C4-2B (cell line): ENCODE data around the gene MOSPD3.

ENCODE experiments used
- H3K27ac ChIP-seq: fragments of 450-650 bp; 2 replicates; pipeline ENCODE4 v1.5.1; 2017
- CTCF ChIP-seq: fragments of 450-650 bp; conservative IDR thresholded peaks from 2 replicates; pipeline ENCODE4 v1.5.1; 2017; ENCODE audit warnings: mild to moderate bottlenecking
- ZFX ChIP-seq: fragments of 450-650 bp; IDR thresholded peaks from 2 replicates; pipeline ENCODE4 v1.6.1; 2017

The MOSPD3 gene

GRCh38 chr7:100632951-100633717 lies 20.8 kb downstream of the MOSPD3 start:
- 0 out of 2 replicates have a peak, but pooled peaks have one; percentile 4 for TF ChIP-seq ZFX
- TF ChIP-seq CTCF: peak; percentile 62
- H3K27ac ChIP-seq: peak overlapping the region; percentile 89

- H3K27ac ChIP-seq: no peak overlapping the region
- no peak for TF ChIP-seq CTCF
- no peak for TF ChIP-seq ZFX
Observed at GRCh38 chr7:100639995-100640516, 27.7 kb downstream of the MOSPD3 start.

DNA sequence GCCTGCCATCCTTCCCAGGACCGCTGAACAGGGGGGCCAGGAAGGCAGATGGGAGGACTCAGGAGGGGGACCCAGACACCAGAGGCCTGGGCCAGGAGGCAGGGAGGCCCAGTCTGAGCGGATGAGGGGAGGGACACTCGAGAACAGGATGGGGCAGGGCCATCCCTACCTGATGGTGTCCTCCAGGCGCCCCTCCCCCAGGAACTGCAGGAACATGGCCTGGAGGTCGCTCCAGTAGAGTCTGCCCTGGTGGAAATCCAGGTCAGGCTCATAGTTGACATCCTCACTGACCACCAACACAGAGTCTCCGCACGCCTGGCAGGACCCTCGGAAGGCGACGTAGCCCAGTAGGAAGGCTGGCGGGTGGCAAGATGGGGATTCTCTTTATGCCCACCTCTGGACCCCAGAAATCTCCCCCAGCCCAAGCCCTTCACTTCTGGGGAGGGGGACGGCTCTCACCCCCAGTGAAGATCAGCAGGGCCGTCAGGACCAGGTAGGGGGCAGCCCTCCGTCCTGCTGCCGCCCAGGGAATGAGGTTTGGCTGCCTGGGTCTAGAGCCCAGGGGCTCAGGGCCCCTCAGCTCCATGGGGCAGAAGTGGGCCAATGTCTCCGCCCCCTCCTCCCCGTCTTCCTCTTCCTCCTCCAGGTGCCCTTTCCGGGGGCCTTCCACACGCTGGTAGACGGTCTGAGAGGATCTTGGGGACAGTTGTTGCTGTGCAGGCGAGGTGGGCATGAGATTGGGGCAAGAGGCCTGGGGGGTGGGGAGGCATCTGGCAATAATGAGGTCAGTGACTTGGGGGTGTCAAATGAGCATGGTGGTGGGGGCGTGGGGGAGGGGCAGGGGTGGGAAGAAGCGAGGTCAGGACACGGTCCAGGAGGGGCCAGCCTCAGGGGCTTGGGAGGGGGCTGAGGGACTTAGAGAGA lies 28.4 kb downstream of the MOSPD3 start:
- TF ChIP-seq CTCF (no peak), ZFX (no peak)
- no peak overlapping the region for H3K27ac ChIP-seq

- TF ChIP-seq ZFX: no peak
- TF ChIP-seq CTCF: no peak
- no peak within 1 kb of the TSS for H3K27ac ChIP-seq
Observed at GRCh38 chr7:100641463-100641859, 29.1 kb downstream of the MOSPD3 start, which contains the start of gene TFR2. Gene TFR2 (minus strand): TSS chr7:100641552. CDS start chr7:100641509, 43 bp downstream.

DNA sequence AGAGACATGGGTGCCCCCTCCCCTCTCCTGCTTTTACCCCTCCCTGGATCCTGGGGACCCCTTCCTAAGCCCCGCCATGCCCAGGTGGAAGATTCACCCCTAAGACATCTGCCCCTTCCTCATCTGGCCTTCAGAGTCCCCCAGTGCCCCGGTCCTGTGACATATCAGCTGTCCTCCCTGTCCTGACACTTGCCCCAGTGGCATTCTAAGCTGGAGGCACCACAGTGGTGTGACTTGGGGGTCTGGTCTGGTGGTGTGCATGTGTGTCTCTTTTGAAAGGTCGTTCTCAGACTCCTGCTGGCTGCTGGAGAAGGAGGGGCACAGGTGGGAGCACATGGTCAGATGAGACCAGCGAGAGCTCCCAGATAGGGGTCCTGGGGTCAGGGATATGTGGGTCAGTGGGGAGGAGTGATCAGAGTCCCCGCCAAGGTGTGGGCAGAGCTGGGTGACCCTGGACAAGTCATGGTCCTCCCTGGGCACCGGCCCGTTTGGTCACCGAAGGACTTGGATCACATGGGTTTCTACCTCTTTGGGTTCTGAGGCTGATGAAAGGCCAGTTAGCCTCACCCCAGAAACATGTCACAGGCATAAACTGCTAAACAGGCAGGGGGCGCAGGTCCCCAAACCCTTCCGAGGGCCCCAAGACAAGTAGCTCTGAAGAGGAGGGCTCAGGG lies 29.7 kb downstream of the MOSPD3 start:
- TF ChIP-seq ZFX: no peak
- TF ChIP-seq CTCF: no peak

GRCh38 chr7:100642534-100642907 lies 30.2 kb downstream of the MOSPD3 start:
- H3K27ac ChIP-seq: no peak overlapping the region
- TF ChIP-seq CTCF (no peak), ZFX (no peak)

More for the DNA sequence above, 29.7 kb downstream of the MOSPD3 start:
- no peak overlapping the region for H3K27ac ChIP-seq
